Measurements from ENCODE around the gene NT5C.

The NT5C gene

DNA sequence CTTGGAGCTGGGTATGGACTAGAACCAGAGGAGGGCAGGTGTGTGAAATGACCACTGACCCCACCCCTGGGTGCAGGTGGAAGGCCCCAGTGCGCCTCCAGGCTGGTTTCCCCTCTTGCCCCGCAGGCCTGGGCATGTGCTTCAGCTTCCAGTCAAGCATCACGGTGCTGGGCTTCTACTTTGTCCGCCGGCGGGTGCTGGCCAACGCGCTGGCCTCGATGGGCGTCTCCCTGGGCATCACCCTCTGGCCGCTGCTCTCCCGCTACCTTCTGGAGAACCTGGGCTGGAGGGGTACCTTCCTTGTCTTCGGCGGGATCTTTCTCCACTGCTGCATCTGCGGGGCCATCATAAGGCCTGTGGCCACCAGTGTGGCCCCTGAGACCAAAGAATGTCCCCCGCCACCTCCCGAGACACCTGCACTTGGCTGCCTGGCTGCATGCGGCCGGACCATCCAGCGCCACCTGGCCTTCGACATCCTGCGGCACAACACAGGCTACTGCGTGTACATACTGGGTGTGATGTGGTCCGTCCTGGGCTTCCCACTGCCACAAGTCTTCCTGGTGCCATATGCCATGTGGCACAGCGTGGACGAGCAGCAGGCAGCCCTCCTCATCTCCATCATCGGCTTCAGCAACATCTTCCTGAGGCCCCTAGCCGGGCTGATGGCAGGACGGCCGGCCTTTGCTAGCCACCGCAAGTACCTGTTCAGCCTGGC is 31.5 kb downstream of the NT5C start:
- no peaks in the 10 kb centered on the region for H3K36me3 ChIP-seq (replicated peaks)
- DNase-seq: no peak
- in situ Hi-C loops (cut with HindIII; ENCODE audit: low pct_ligation_motif_present, low sequenced_read_pairs): no loop called here
- TF ChIP-seq, protein P1, sequence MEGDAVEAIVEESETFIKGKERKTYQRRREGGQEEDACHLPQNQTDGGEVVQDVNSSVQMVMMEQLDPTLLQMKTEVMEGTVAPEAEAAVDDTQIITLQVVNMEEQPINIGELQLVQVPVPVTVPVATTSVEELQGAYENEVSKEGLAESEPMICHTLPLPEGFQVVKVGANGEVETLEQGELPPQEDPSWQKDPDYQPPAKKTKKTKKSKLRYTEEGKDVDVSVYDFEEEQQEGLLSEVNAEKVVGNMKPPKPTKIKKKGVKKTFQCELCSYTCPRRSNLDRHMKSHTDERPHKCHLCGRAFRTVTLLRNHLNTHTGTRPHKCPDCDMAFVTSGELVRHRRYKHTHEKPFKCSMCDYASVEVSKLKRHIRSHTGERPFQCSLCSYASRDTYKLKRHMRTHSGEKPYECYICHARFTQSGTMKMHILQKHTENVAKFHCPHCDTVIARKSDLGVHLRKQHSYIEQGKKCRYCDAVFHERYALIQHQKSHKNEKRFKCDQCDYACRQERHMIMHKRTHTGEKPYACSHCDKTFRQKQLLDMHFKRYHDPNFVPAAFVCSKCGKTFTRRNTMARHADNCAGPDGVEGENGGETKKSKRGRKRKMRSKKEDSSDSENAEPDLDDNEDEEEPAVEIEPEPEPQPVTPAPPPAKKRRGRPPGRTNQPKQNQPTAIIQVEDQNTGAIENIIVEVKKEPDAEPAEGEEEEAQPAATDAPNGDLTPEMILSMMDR (IDR thresholded peaks at IDR 0.05; ENCODE audit: low read depth, low read length, missing control alignments): no peak
- no peak overlapping the region for H3K4me3 ChIP-seq (ENCODE audit: low read depth, low read length)
- no peaks in the 10 kb centered on the region for H3K27me3 ChIP-seq (replicated peaks)
- H3K27ac ChIP-seq: no peak overlapping the region

DNA sequence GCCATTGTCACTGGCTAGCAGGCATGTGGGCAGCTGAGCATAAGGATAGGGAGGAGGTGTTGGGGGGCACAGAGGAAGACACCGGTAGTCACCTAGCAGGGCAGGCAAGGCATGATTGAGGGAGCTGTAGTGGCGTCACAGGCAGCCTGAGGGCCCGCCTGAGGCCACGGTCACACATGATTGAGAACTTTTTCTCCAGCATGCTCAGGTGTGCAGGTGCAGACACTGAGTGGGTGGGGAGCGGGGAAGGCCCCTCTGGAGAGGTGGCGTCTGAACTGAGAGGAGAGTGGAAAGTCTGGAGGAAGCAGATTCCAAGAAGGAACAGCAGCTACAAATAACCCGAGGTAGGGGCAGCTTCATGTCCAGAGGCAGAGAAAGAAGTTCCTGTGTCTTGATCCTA is 32.7 kb downstream of the NT5C start:
- Histone ChIP-seq H3K27ac (no peak overlapping the region), H3K36me3 (replicated peaks) (no peaks in the 10 kb centered on the region), H3K27me3 (replicated peaks) (no peaks in the 10 kb centered on the region), H3K4me3 (ENCODE audit: low read depth, low read length) (no peak overlapping the region)
- DNase-seq: no peak
- TF ChIP-seq, protein P1 (IDR thresholded peaks at IDR 0.05; ENCODE audit: low read depth, low read length, missing control alignments): no peak
- in situ Hi-C loops (cut with HindIII; ENCODE audit: low pct_ligation_motif_present, low sequenced_read_pairs): no loop called here

DNA sequence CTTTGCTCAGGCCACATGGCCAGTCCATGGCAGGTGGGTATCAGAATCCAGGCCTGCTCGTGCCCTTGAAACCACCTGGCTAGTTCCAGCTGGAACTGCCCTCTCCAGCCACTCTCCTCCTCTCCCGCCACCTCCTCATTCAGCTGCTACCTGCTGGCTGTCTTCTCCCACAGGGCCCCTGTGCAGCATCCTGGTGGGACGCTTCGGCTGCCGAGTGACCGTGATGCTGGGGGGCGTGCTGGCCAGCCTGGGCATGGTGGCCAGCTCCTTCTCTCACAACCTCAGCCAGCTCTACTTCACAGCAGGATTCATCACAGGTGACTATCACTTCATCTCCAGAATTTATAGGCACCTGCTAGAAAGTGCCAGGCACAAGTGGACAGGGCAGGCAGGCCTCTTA is 33.7 kb downstream of the NT5C start:
- Histone ChIP-seq H3K27ac (no peak overlapping the region), H3K36me3 (replicated peaks) (no peaks in the 10 kb centered on the region), H3K27me3 (replicated peaks) (no peaks in the 10 kb centered on the region), H3K4me3 (ENCODE audit: low read depth, low read length) (no peak overlapping the region)
- DNase-seq: no peak
- TF ChIP-seq, protein P1 (IDR thresholded peaks at IDR 0.05; ENCODE audit: low read depth, low read length, missing control alignments): no peak
- in situ Hi-C loops (cut with HindIII; ENCODE audit: low pct_ligation_motif_present, low sequenced_read_pairs): no loop called here

DNA sequence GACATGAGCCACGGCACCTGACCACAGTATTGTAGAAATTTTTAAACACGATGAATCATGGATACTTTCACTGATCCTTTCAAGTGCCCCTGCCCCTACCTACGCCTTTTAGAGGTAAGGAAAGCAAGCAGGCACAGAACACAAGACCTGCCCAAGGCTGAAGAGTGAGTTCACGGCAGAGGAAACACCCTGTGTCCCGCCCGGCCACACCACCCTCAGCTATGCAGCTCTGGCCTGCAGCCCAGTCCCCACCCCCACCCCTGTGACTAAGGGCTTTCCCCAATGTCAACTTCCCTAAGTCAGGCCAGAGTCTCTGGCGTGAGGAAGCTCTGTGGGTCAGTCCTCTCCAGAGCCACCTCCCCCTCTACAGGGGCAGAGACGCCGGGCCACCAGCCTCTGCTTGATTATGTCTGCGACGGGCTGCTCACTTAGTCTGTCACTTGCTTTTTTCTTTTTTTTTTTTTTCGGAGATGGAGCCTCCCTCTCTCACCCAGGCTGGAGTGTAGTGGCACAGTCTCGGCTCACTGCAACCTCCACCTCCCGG is 35.4 kb downstream of the NT5C start:
- TF ChIP-seq, protein P1 (IDR thresholded peaks at IDR 0.05; ENCODE audit: low read depth, low read length, missing control alignments): no peak
- Histone ChIP-seq H3K36me3 (replicated peaks) (no peaks in the 10 kb centered on the region), H3K4me3 (ENCODE audit: low read depth, low read length) (no peak overlapping the region), H3K27ac (no peak overlapping the region), H3K27me3 (replicated peaks) (no peaks in the 10 kb centered on the region)
- peak; percentile 41 for DNase-seq
- in situ Hi-C loops (cut with HindIII; ENCODE audit: low pct_ligation_motif_present, low sequenced_read_pairs): no loop called here

DNA sequence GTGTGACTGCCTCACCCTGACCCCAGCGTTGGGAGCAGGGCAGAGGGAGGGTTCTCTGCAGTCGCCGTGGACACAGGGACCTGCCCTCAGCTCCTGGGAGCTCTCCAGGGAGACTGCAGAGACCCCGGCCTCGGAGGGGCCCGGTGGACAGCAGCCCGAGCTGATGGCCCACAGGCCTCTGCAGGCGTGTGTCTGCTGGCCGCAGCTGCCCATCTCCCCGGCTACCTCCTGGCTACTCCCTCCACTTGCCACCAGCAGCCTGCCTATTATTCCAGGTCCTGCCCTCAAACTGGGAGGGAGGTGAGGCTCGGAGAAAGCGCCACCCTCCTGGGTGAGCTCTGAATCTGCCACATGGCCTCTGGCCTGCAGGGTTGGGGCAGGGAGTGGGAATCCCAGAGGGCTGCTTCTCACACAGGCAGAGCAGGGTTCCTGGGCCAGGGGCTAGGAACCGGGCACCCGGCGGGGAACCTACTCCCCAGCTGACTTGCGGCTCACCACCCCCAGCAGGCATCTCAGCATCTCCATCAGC is 36.6 kb downstream of the NT5C start:
- no peak overlapping the region for H3K4me3 ChIP-seq (ENCODE audit: low read depth, low read length)
- H3K27me3 ChIP-seq (replicated peaks): no peaks in the 10 kb centered on the region
- DNase-seq: no peak
- in situ Hi-C loops (cut with HindIII; ENCODE audit: low pct_ligation_motif_present, low sequenced_read_pairs): no loop called here
- H3K27ac ChIP-seq: no peak overlapping the region
- TF ChIP-seq, protein P1 (IDR thresholded peaks at IDR 0.05; ENCODE audit: low read depth, low read length, missing control alignments): no peak
- no peaks in the 10 kb centered on the region for H3K36me3 ChIP-seq (replicated peaks)
